Middle frontal gyrus (tissue), 1 donor: Measurements from ENCODE around the gene LGR6.
"Not testable (repeated sequence)": the region's sequence is repeated elsewhere in the genome, so short reads cannot be mapped to it uniquely, and the experiment has no call there.

Experiments
- DNase-seq: peaks from one replicate; pipeline ENCODE4 v3.0.0-alpha.2; 2015; ENCODE audit warnings: low spot score; ENCODE audit errors: extremely low spot score

LGR6 gene, protein sequence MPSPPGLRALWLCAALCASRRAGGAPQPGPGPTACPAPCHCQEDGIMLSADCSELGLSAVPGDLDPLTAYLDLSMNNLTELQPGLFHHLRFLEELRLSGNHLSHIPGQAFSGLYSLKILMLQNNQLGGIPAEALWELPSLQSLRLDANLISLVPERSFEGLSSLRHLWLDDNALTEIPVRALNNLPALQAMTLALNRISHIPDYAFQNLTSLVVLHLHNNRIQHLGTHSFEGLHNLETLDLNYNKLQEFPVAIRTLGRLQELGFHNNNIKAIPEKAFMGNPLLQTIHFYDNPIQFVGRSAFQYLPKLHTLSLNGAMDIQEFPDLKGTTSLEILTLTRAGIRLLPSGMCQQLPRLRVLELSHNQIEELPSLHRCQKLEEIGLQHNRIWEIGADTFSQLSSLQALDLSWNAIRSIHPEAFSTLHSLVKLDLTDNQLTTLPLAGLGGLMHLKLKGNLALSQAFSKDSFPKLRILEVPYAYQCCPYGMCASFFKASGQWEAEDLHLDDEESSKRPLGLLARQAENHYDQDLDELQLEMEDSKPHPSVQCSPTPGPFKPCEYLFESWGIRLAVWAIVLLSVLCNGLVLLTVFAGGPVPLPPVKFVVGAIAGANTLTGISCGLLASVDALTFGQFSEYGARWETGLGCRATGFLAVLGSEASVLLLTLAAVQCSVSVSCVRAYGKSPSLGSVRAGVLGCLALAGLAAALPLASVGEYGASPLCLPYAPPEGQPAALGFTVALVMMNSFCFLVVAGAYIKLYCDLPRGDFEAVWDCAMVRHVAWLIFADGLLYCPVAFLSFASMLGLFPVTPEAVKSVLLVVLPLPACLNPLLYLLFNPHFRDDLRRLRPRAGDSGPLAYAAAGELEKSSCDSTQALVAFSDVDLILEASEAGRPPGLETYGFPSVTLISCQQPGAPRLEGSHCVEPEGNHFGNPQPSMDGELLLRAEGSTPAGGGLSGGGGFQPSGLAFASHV

DNA sequence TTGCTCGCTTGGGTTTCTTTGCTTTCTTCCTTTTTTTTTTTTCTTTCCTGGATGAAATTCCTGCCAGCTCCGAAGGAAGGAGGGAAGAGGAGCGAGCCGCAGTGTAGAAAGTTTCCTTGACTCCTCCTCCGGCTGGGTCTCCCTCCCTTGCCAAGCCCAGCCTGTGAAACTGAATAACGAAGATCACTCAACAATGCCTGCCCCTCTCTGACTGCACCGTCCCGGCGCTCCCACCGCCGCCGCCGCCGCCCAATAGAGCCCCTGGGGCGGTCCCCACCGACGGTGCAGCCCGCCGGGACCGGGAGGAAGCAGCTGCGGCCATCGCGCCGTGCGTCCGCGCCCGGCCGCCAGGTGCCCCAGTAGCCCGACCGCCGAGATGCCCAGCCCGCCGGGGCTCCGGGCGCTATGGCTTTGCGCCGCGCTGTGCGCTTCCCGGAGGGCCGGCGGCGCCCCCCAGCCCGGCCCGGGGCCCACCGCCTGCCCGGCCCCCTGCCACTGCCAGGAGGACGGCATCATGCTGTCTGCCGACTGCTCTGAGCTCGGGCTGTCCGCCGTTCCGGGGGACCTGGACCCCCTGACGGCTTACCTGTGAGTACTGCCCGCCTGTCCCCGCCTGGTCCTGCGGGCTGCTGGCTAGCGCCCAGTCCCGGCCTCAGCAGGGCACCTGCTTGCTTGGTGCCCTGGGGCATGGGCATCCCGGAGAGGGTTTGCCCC, at the start of gene LGR6:
LGR6 (plus strand) TSS at position 186 of the 714 bp plus-strand sequence; CDS start at position 377, 191 bp downstream.
- no peak for DNase-seq

DNA sequence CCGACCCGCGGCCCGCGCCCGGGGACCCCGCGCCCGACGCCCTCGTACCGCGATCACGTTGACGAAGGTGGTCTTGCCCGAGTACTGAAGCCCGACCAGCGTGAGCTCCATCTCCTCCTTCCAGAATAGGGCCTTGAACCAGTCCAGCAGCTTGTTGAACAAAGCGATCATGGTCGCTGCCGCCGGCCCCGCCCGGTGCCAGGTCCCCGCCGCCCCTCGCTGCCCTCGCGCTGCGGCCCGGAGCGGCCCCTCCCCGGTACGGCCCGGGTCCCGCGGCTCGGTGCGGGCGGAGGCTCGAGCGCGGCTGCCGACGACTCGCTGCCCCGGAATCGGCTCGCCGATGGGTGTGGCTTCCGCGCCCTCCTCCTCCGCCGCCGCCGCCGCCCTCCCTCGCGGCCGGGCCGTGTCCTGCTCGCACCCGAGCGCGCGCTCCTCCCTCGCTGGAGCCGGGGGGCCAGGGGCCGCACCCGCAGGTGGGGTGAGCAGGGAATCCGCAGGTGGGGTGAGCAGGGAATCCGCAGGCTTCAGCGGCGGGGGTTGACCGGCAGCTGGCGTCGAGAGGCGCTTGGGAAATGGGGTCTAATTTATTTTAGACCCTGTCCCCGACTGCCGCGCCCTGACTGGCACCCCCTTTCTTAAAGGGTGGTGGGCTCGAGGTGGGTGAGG, 49.1 kb upstream of the LGR6 start, which contains the start of gene ARL8A:
ARL8A (minus strand) TSS at position 336 of the 666 bp plus-strand sequence; CDS start at position 171, 165 bp downstream.
- DNase-seq, result no peak

DNA sequence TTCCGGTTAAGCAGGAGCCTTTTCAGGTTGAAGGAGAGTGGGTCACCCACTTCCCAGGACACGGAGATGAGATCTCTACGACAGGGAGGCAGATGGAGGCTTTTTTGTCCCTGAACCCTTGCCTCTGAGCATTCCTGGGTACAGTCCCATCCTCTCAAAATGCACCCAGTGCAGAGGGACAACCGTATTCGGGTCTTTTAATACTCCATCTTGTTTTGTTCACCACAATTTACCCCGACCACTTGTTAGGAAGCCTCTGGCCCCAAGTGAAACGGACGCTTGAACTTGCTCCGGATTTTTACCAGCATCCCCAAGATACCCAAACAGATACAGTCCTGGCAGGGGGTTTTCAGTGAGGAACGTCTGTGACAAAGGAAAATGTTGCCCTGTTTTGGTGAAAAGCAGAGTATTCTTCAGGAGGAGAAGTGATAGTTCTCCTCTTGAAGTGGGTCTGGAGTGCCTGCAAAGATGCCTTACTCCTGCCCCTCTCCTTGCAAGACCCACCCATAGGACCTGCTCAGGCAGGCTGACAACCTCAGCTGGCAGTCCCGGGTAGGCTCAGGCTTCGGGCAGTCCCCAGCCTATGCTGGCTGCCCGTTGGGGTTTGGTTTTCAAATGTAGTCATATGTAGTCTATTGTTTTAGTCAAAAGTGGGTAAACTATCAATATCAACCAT, 48.4 kb upstream of the LGR6 start:
- no peak for DNase-seq

DNA sequence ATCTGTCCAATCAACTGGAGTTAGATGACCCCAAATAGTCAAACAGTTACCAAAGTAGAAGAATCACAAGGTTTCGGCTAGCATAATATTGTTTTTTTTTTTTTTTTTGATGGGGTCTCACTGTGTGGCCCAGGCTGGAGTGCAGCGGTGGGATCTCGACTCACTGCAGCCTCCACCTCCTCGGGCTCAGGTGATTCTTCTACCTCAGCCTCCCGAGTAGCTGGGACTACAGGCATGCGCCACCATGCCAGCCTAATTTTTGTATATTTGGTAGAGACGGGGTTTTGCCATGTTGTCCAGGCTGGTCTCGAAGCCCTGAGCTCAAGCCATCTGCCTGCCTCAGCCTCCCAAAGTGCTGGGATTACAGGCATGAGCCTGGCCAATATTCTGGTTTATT, 47.9 kb upstream of the LGR6 start:
- DNase-seq, result not testable (repeated sequence)

DNA sequence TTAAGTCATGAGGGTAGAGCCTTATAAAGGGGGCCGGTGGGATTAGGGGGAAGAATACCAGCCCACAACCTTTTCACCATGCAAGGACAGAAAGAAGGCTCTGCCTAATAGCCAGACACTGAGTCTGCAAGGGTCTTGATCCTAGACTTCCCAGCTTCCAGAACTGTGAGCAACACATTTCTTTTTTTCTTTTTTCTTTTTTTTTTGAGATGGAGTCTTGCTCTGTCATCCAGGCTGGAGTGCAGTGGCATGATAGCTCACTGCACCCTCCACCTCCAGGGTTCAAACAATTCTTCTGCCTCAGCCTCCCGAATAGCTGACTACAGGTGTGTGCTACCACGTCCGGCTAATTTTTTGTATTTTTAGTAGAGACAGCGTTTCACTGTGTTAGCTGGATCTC, 47.3 kb upstream of the LGR6 start:
- DNase-seq, result no peak

DNA sequence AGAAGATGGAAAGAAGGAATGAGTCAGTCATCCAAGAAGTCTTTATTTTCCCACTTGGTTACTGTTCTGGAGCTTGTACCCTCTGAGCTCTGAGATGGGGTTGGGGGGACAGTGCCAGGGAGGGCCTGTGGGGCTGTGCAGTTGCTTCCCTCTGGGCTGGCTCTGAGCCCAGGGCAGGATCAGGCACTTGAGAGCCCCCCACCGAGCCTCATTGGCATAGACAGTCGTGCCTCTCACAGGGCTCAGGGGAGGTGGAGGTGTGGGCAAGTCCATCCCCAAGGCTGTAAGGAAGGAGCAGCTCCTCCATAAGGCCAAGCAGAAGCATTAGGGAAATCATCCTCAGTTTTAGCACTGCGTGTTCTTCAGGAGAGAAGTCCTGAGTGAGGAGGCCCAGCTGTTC, 46.6 kb upstream of the LGR6 start:
- no peak for DNase-seq

DNA sequence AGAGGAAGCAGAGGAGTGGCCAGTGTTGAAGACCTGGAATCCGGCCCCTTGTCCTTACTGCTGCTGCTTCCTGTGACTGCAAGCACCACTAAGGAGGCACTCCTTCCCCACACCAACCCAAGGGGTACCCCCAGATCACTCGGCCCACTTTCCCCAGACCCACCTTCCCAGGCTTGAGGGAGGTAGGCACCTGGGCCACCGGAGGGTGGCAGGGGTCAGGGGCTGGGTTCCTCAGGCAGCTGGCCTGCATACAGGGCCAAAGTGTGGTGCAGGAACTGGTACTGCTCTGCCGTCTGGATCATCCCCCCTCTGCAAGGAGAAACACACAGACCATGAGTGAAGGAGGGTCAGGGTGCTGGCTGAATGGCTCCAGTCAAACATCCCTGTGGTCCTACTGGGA, 45.2 kb upstream of the LGR6 start:
- no peak for DNase-seq

DNA sequence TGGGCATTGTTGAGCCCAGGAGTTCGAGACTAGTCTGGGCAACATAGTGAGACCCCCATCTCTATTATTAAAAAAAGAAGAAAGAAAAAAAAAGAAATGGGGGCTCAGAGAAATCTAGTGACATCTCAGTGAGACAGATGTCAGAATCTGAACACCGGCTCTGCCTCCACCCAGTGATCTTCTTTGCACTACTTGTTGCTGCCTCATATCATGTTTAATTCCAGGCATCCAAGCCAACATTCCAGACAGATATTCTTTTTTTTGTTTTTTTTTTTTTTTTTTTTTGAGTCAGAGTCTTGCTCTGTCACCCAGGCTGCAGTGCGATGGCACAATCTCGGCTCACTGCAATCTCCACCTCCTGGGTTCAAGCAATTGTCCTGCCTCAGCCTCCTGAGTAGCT, 44.0 kb upstream of the LGR6 start:
- no peak for DNase-seq

DNA sequence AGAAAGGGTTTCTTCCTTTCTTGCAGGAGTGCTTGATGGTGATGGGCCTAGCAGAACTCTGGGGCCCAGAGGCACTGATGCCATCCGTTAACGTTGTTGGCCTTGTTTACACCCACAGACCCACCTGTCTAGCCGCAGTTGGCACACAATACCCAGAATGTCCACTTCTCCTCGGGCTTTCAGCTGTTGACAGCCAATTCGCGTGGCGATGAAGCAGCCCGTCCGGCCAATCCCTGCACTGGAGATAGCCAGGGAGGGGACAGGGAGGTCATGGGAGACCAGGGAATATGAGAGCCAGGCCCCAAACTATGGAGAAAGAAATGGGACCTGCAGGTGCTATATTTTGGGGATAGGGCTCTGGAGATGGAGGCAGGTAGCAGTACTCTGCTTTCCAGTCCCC, 43.4 kb upstream of the LGR6 start:
- no peak for DNase-seq

DNA sequence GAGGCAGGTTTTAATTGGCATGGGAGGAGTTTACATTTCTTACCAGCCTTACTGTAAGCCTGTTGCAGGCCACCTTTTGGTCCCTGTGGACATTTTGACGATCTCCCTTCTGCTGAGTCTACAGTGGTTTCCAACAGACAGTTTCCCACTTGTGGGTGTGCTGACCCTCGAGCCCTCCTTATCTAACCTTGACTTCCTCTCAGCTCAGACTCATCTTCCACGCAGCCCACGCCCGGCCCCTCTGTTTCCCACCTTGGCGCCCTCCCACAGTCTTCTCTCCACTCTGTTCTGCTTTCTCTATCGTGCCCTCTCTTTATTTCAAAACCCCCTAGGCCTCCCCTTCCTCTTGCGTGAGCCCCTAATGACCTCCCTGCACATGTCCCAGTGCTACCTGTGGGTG, 43.0 kb upstream of the LGR6 start:
- DNase-seq, result no peak

DNA sequence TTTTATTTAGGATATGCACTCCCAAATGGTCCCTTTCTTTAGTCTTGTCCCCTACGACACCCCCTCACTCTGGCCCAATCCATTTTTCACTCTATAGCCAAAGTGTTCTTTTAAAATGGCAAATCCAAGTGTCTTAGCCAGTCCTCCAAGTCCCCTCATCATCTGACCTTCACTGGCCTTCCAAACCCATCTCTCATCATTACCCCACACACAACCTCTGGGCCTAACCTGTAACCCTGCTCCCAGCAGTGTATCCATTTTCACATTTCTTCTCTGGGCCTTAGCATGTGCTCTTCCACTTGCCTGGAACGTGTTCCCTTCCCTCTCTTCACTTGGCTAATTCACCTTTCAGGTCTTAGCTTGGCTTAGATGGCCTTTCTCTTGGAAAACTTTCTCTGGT, 42.6 kb upstream of the LGR6 start:
- no peak for DNase-seq

DNA sequence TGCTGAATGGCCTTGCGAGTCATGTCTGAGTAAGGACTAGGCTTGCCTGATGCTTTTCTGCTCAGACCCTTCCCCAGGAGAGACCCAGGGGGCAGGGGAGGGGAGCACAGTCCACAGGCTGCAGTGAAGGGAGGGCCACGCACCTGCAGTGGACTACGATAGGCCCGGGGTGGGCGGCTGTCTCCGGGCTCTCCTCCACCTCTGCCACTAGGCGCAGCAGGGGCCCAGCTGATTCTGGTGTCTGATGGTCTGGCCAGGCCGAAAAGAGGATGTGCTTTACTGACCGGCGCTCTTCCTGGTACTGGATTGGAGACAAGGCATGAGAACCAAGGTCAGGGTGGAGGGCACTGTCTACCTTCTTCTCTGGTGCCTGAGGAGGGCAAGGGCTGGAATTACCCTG, 41.2 kb upstream of the LGR6 start:
- DNase-seq, result no peak

DNA sequence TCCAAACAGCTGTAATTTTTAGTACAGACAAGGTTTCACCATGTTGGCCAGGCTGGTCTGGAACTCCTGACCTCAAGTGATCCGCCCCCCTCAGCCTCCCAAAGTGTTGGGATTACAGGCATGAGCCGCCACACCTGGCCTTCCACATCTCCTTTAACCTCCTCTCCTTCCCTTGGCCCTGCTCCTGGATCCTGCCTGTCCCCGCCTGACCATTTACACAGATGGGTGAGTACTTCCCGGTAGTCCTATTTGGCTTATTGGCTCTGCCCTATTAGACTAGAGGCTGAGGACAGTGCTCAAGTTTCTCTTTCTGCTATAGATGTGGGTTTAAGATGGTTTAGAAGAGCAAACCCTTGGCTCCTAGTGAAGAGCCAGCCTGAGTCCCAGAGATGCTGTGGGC, 40.3 kb upstream of the LGR6 start:
- no peak for DNase-seq

DNA sequence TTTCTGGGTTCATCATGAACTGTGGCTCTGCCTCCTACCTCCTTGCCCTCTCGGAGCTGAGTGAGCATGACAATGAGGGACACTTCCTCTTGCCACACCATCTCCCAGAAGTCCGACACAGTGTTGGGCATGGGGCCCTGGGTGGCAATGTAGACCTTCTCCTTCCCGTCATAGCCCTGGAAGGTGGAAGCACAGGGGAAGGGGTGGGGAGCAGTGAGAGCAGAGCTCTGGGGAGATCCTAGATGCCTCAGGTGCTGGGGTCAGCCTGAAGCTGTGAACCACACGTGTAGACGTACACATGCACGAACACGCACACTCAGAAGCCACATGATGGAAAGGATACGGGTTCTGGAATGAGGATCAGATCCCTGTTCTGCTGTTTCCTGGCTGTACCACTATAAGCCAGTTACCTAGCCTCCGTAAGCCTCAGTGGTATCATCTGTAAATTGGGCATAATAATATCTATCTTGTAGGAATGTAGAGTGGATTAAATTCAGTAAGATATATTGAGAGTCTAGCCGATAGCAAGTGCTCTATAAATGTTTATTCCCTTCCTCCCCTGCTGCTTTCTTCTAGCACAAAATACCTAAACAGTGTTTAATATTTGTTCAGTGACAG, 39.3 kb upstream of the LGR6 start:
- DNase-seq, result no peak

DNA sequence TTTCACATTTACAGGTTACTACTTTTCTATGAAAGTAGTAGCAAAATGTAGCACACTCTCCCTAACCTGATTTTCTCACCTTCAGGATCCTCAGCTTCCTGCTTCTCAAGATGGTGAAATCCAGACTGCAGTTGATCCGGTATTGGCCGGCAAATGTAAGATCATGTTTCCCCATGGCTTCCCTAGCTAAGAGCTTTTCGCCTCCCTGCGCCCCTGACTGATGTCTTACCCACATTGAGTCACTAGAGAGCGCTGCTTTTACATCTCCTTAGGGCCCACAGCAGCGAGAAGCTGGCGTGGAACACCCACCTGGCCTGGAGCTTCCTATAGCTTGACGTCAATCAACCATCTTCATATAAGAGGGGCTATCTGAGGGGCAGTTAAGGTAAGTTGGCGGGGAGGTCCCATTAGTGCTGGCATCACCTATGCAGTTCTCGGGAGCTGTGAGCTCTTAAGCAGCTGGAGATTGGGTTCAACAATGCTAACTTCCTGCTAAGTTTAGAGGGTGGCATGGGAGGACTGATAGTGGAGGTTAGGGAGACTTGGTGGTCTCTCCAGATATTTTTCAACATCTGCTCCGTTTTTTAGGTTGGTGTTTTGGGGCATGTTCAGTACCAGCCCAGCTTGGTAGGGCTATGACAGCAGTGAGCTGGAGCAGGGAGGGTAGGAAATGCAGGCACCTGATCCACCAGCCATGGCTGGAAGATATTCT, 38.7 kb upstream of the LGR6 start:
- DNase-seq, result no peak

DNA sequence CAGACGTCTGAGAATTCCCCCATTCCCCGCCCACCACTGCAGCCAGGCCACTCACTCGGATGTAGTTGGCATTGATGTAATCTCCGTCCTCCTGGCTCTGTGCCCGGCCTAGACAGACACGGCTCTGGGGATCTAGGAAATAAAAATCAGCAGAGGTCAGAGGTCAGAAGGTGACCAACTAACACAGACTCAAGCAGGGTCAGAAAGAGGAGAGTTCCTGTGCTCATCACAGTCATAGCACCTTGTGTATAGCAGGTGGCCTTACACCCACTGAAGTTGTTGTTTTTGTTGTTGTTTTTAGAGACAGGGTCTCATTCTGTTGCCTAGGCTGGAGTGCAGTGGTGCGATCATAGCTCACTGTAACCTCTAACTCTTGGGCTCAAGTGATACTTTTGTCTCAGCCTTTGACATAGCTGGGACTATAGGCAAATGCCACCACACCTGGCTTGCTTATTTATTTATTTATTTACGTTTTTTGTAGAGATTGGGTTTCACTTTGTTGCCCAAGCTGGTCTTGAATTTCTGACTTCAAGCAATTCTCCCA, 38.0 kb upstream of the LGR6 start:
- no peak for DNase-seq

DNA sequence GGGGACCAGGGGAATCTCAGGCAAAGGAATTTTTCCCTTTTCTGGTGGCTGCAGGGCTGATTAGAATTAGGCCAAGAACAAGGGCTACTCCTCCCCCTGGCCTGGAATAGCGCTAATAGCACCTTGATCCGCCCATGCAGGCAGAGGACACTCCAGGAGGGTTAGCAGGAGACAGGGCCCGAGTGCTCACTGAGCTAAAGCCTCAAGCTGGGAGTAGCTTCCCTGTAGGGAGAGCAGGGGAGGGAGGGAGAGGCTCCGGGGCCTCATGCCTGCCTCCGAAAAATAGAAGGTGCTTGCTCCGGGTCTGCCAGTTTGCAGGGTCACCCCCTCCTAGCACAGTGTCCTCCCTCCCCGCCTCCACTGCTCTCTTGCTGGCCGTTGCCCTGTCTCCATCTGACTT, 37.0 kb upstream of the LGR6 start:
- DNase-seq, result no peak

DNA sequence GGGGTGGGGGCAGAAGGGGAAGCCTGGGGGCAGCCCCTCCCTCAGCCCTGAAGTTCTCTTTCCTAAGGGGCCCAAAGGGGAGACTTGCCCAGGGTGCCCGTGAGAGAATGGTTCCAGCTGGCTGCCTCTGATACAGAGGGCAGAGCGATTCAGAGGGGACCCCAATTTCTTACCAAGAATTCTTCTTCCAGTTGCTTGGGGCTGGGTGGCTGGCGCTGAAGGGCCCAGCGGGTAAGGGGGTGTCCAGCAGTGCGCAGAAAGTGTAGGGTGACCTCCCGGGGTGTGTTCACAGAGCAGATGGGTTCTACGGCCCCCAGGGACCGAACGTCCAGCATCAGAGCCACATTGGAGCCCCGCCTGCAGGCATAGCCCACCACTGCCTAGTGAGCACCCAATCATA, 35.7 kb upstream of the LGR6 start:
- DNase-seq, result no peak
